ENCODE data around the gene NHS.

The NHS gene

GRCh38 chrX:17642891-17643290, 267.9 kb downstream of the NHS start:
- in situ Hi-C loops (cut with HindIII; ENCODE audit: low pct_ligation_motif_present, low sequenced_read_pairs) = no loop called here
- TF ChIP-seq CTCF (IDR thresholded peaks at IDR 0.05; ENCODE audit: low read depth, low read length, missing control alignments) = no peak
- Histone ChIP-seq H3K4me3 (ENCODE audit: low read depth, low read length) (no peak overlapping the region), H3K36me3 (replicated peaks) (no peaks in the 10 kb centered on the region), H3K27me3 (replicated peaks) (no peaks in the 10 kb centered on the region), H3K27ac (no peak overlapping the region)
- no peak for DNase-seq

GRCh38 chrX:17643528-17643927, 268.5 kb downstream of the NHS start:
- DNase-seq = no peak

GRCh38 chrX:17644001-17644400, 269.0 kb downstream of the NHS start:
- Histone ChIP-seq H3K4me3 (ENCODE audit: low read depth, low read length) (no peak overlapping the region), H3K36me3 (replicated peaks) (no peaks in the 10 kb centered on the region), H3K27ac (no peak overlapping the region), H3K27me3 (replicated peaks) (no peaks in the 10 kb centered on the region)
- in situ Hi-C loops (cut with HindIII; ENCODE audit: low pct_ligation_motif_present, low sequenced_read_pairs) = no loop called here
- DNase-seq = no peak
- TF ChIP-seq CTCF (IDR thresholded peaks at IDR 0.05; ENCODE audit: low read depth, low read length, missing control alignments) = no peak

More at GRCh38 chrX:17643528-17643927, 268.5 kb downstream of the NHS start:
- Histone ChIP-seq H3K4me3 (ENCODE audit: low read depth, low read length) (no peak overlapping the region), H3K27me3 (replicated peaks) (no peaks in the 10 kb centered on the region), H3K36me3 (replicated peaks) (no peaks in the 10 kb centered on the region), H3K27ac (no peak overlapping the region)
- in situ Hi-C loops (cut with HindIII; ENCODE audit: low pct_ligation_motif_present, low sequenced_read_pairs) = no loop called here
- no peak for TF ChIP-seq CTCF (IDR thresholded peaks at IDR 0.05; ENCODE audit: low read depth, low read length, missing control alignments)

GRCh38 chrX:17654116-17654515, 279.1 kb downstream of the NHS start:
- no peaks in the 10 kb centered on the region for H3K27me3 ChIP-seq (replicated peaks)
- no peak for DNase-seq
- no peaks in the 10 kb centered on the region for H3K36me3 ChIP-seq (replicated peaks)
- no peak overlapping the region for H3K27ac ChIP-seq
- in situ Hi-C loops (cut with HindIII; ENCODE audit: low pct_ligation_motif_present, low sequenced_read_pairs) = no loop called here
- no peak for TF ChIP-seq CTCF (IDR thresholded peaks at IDR 0.05; ENCODE audit: low read depth, low read length, missing control alignments)
- no peak overlapping the region for H3K4me3 ChIP-seq (ENCODE audit: low read depth, low read length)

GRCh38 chrX:17655211-17656034, 280.4 kb downstream of the NHS start:
- in situ Hi-C loops (cut with HindIII; ENCODE audit: low pct_ligation_motif_present, low sequenced_read_pairs) = no loop called here
- no peak overlapping the region for H3K27ac ChIP-seq
- no peaks in the 10 kb centered on the region for H3K27me3 ChIP-seq (replicated peaks)
- TF ChIP-seq CTCF (IDR thresholded peaks at IDR 0.05; ENCODE audit: low read depth, low read length, missing control alignments) = no peak
- no peaks in the 10 kb centered on the region for H3K36me3 ChIP-seq (replicated peaks)
- DNase-seq = no peak
- H3K4me3 ChIP-seq (ENCODE audit: low read depth, low read length) = peak overlapping the region; percentile 32

- in situ Hi-C loops (cut with HindIII; ENCODE audit: low pct_ligation_motif_present, low sequenced_read_pairs) = no loop called here
- no peak for DNase-seq
- Histone ChIP-seq H3K27me3 (replicated peaks) (no peaks in the 10 kb centered on the region), H3K27ac (no peak overlapping the region), H3K36me3 (replicated peaks) (no peaks in the 10 kb centered on the region), H3K4me3 (ENCODE audit: low read depth, low read length) (peak overlapping the region; percentile 32)
- no peak for TF ChIP-seq CTCF (IDR thresholded peaks at IDR 0.05; ENCODE audit: low read depth, low read length, missing control alignments)
Observed at GRCh38 chrX:17656035-17656418, 281.0 kb downstream of the NHS start.

All from brain microvascular endothelial cell (primary cell).